Breast epithelium (tissue), 4 donors: ENCODE measurements around the gene HEATR1. TPM values are rescaled to one million over a fixed set of nuclear protein-coding genes. Genes with fewer than 3 reads are reported as not detected.

Experiments
- DNase-seq, 2 donors: peaks; one replicate each; pipeline ENCODE4 v3.0.0-alpha.2; 2019; ENCODE audit warnings: low spot score in 2 of 2
- H3K27ac ChIP-seq, 2 donors: fragments of 200-600 bp; sonication (generic) in 1 of 2; one replicate each; pipeline ENCODE4 v1.5.1; 2016 to 2019; ENCODE audit warnings: mild to moderate bottlenecking in 1 of 2
- H3K27me3 ChIP-seq, 2 donors: fragments of 200-600 bp; sonication (generic) in 1 of 2; one replicate each; pipeline versions ENCODE4 v1.5.1 to v1.6.0; 2017 to 2019; ENCODE audit warnings: control low read depth in 1 of 2, mild to moderate bottlenecking in 1 of 2
- H3K36me3 ChIP-seq: fragments of 200-600 bp; one replicate; pipeline ENCODE4 v1.5.1; 2019
- H3K4me1 ChIP-seq, 2 donors: fragments of 200-600 bp; sonication (generic); one replicate each; pipeline ENCODE4 v1.5.1; 2016 to 2019; ENCODE audit warnings: control low read depth in 1 of 2
- H3K4me3 ChIP-seq, 3 donors: fragments of 200-600 bp; sonication (generic); 1 replicate in 2 of 3; 2 replicates in 1 of 3; pipeline ENCODE4 v1.5.1; 2016 to 2019; ENCODE audit warnings: mild to moderate bottlenecking in 3 of 3, moderate library complexity in 2 of 3
- H3K9me3 ChIP-seq, 2 donors: fragments of 200-600 bp; sonication (generic) in 1 of 2; one replicate each; pipeline ENCODE4 v1.5.1; 2016 to 2019; ENCODE audit warnings: control low read depth in 1 of 2
- POLR2A ChIP-seq: fragments of 450-650 bp; IDR thresholded peaks from one replicate; pipeline ENCODE4 v1.6.1; 2016; ENCODE audit warnings: antibody characterized with exemption, mild to moderate bottlenecking, moderate library complexity
- POLR2AphosphoS5 ChIP-seq, 3 donors: sonication (generic); formaldehyde crosslinking; IDR thresholded peaks; one replicate each; pipeline ENCODE4 v1.6.1; 2017; ENCODE audit warnings: antibody characterized with exemption in 3 of 3
- intact Hi-C: fragments of 100-400 bp; cut with DNase I; formaldehyde crosslinking; loops from one replicate; pipeline ENCODE4 v1.15.1; 2023; ENCODE audit warnings: low total_unique reads
- total RNA-seq, 3 donors: library from RNA; depleted of rRNA; stranded (reverse); fragments of >200 nt; gene quantifications; one replicate each; pipeline ENCODE4 v1.1.0, GENCODE V29; 2016
- TF ChIP-seq, protein P1 (sequence below), 3 donors: fragments of 450-650 bp; IDR thresholded peaks; one replicate each; pipeline ENCODE4 v1.5.1; 2016 to 2017; ENCODE audit warnings: antibody characterized with exemption in 3 of 3, mild to moderate bottlenecking in 3 of 3, moderate library complexity in 3 of 3

Gene HEATR1
- total RNA-seq, 3 donors from 2014 or later: 23.7 to 32.3 (median 30.5) TPM

DNA sequence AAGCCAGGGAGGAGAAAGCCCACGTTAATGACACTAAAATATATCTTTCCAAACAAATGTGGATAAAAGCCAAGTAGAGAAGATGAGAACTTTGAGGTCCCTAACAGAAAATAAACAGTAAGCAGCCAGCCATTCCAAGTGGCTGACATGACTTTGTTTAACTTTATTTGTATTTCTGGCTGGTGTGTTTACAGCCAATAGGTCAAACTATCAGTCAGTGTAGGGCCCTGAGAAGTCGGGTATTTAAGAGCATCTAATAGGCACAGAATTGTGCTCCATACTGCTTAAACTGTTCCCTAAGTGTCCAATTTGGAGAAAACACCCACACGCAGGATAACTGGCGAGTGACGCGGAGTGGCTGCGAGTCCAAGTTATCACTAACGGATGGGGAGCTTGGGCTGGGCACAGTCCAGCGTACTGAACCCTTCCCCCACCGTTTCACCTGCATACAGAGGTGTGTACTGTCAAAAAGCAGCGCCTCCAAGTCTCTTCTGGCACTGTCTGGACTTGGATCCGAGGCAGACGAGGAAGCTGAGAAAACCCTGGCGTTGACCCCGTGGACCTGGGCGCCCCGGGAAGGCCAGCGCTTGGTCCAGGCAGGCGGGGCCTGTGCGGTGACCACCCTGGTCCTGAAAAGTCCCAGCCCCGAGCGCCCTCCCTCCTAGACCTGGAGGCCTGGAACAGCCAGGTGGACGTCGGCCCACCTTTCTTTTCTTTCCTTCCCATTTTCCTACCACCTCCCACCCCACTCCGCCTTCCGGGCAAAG, 81.2 kb downstream of the HEATR1 start:
- TF ChIP-seq, protein P1, sequence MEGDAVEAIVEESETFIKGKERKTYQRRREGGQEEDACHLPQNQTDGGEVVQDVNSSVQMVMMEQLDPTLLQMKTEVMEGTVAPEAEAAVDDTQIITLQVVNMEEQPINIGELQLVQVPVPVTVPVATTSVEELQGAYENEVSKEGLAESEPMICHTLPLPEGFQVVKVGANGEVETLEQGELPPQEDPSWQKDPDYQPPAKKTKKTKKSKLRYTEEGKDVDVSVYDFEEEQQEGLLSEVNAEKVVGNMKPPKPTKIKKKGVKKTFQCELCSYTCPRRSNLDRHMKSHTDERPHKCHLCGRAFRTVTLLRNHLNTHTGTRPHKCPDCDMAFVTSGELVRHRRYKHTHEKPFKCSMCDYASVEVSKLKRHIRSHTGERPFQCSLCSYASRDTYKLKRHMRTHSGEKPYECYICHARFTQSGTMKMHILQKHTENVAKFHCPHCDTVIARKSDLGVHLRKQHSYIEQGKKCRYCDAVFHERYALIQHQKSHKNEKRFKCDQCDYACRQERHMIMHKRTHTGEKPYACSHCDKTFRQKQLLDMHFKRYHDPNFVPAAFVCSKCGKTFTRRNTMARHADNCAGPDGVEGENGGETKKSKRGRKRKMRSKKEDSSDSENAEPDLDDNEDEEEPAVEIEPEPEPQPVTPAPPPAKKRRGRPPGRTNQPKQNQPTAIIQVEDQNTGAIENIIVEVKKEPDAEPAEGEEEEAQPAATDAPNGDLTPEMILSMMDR (IDR thresholded peaks at IDR 0.05): no peak
- no peak for TF ChIP-seq POLR2AphosphoS5 (IDR thresholded peaks at IDR 0.05)
- TF ChIP-seq POLR2A: no peak
- intact Hi-C loops: no loop called here
- DNase-seq: peak; percentile 20 to 57
- Histone ChIP-seq H3K4me3 (peak overlapping the region; percentile 90 to 95 (median 94)), H3K9me3 (no peaks in the 10 kb centered on the region), H3K36me3 (no peaks in the 10 kb centered on the region), H3K4me1 (no peaks in the 10 kb centered on the region), H3K27ac (peak overlapping the region; percentile 89 to 97), H3K27me3 (no peaks in the 10 kb centered on the region)

DNA sequence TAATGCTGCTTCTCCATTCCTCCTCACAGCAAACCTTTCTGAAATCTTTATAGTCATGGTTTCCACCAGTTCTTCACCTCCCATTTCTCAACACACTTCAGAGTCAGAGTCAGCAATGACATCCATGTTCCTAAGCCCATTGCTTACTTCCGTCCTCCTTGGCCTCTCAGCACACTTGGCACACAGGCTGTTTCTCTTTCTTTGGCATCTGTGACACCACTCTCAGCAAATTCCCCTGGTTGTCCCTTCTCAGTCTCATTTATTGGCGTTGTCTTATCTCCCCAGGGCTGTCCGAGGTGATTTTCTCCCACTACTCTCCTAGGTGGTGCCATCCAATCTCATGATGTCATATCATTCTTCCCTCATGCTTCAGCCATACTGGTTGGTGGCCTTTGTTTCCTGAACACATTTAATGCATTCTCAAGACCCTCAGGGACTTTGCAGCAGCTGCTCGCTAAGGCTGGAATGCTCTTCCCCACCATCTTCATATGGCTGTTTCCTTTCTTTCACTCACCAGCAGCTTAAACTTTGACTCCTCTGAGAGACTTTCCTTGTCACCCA, 83.8 kb downstream of the HEATR1 start:
- no peak overlapping the region for H3K27ac ChIP-seq
- intact Hi-C loops: no loop called here
- no peaks in the 10 kb centered on the region for H3K27me3 ChIP-seq
- no peak for DNase-seq
- H3K9me3 ChIP-seq: no peaks in the 10 kb centered on the region
- no peaks in the 10 kb centered on the region for H3K36me3 ChIP-seq
- H3K4me1 ChIP-seq: no peaks in the 10 kb centered on the region
- no peak overlapping the region for H3K4me3 ChIP-seq
- TF ChIP-seq, protein P1 (IDR thresholded peaks at IDR 0.05): no peak
- TF ChIP-seq POLR2AphosphoS5 (IDR thresholded peaks at IDR 0.05) (no peak), POLR2A (no peak)

DNA sequence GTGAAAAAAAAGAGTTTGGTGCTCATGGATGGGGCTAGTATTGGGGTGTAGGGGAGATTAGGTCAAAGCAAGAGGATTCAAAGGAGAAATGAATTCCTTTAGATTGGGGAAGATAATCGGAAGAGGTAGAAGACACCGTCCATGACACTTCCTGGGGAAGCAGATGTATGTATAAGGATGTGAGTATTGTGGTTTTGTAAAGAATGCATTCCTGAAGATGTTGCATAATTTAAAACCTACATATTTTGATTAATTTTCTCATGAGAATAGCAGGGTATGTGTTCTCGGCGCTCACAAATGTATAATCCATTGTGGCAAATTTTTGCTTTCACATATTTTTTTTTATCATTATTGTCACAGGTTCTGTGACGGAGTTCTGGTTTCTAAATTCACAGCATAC, 86.0 kb downstream of the HEATR1 start:
- H3K4me1 ChIP-seq: no peaks in the 10 kb centered on the region
- no peaks in the 10 kb centered on the region for H3K36me3 ChIP-seq
- no peak overlapping the region for H3K4me3 ChIP-seq
- no peak overlapping the region for H3K27ac ChIP-seq
- TF ChIP-seq POLR2A: no peak
- no peak for TF ChIP-seq POLR2AphosphoS5 (IDR thresholded peaks at IDR 0.05)
- TF ChIP-seq, protein P1 (IDR thresholded peaks at IDR 0.05): no peak
- no peaks in the 10 kb centered on the region for H3K9me3 ChIP-seq
- intact Hi-C loops: no loop called here
- no peaks in the 10 kb centered on the region for H3K27me3 ChIP-seq
- no peak for DNase-seq

DNA sequence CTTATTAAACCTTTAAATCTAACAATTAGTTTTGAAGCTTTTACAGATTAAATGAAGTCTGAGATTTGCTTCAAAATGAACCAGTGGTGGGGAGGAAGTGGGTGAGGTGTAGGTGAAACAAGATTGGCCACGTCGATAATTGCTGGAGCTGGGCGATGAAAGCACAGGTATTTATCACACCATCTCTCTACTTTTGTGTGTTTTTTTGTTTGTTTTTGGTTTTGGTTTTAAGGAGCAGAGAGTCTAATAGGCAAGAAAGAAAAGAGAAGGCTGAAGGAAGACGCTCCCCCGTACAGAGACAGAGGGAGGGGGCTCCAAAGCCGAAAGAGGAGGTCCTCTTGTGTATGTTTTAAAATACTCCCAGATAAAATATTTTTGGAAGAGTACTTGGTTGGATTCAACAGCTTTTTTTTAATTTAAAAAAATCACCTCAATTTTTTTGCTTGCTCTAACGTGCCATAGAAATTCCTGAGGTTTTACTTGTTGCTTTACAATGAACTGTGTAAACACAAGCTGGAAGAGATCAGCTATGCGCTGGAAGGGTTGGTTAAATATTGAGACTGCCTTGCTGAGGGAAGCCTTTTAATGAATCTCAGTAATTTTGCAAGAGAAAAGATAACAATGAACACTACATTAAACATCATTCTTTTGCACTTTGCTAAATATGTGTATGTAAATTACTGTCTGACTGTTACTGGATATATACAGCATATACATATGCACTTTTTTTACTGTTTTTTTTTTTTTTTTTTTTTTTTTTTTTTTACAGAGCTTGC, 87.2 kb downstream of the HEATR1 start:
- peak overlapping the region in 2 of 3 donors; percentile 8 to 26 for H3K4me3 ChIP-seq
- no peaks in the 10 kb centered on the region for H3K27me3 ChIP-seq
- intact Hi-C loops: no loop called here
- TF ChIP-seq, protein P1 (IDR thresholded peaks at IDR 0.05): no peak
- TF ChIP-seq POLR2A (no peak), POLR2AphosphoS5 (IDR thresholded peaks at IDR 0.05) (no peak)
- no peak for DNase-seq
- no peaks in the 10 kb centered on the region for H3K9me3 ChIP-seq
- H3K4me1 ChIP-seq: no peaks in the 10 kb centered on the region
- peak overlapping the region; percentile 64 to 69 for H3K27ac ChIP-seq
- H3K36me3 ChIP-seq: no peaks in the 10 kb centered on the region
